NCI-H1930 (cell line): ENCODE data around the gene WDR73.

Experiments used
- DNase-seq, 2 experiments: peaks; one replicate each; lab custom pipeline; 2025; lab: John Stamatoyannopoulos, UW

WDR73 gene

DNA sequence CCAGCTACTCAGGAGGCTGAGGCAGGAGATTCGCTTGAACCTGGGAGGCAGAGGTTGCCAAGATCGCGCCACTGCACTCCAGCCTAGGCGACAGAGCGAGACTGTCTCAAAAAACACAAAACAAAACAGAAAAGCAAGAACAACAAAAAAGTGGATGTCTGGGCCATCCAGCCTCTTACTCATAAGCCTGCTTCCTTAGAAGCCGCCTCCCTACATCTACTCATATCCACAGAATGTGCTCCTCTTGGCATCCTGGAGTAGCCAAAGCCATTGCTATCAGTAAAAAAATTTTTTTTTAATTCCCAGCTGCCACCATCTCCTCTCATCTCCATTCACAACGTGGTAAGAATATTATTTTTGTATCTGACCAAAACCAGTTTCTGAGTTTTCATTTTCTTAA lies 42.5 kb downstream of the WDR73 start:
- DNase-seq = no peak

- no peak for DNase-seq
Measured at GRCh38 chr15:84609818-84610525, 44.1 kb downstream of the WDR73 start.

- DNase-seq = no peak
Measured at GRCh38 chr15:84608707-84609284, 45.3 kb downstream of the WDR73 start.

DNA sequence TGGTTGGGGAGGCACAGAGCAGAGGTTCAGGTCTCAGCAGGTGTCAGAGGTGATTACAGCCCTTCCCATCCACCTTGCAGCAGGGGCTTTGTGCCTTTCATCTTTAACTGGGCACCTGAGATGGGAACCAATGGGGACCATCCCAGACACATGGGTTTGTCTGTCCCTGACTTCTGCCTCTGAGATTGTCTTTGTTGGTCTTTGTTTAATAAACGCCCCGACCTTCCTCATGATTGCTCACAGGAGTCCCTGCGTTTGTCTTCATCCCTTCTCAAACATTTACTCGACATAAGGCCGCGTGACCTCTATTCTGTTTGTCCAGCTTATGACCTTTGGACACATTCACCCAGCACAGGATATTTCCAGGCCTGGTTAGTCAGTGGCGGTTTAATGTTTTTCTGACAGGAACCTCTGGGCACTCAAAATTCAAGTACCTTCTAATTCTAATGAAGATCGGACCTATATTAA lies 47.4 kb downstream of the WDR73 start:
- no peak for DNase-seq

GRCh38 chr15:84605554-84605882 lies 48.6 kb downstream of the WDR73 start:
- no peak for DNase-seq

DNA sequence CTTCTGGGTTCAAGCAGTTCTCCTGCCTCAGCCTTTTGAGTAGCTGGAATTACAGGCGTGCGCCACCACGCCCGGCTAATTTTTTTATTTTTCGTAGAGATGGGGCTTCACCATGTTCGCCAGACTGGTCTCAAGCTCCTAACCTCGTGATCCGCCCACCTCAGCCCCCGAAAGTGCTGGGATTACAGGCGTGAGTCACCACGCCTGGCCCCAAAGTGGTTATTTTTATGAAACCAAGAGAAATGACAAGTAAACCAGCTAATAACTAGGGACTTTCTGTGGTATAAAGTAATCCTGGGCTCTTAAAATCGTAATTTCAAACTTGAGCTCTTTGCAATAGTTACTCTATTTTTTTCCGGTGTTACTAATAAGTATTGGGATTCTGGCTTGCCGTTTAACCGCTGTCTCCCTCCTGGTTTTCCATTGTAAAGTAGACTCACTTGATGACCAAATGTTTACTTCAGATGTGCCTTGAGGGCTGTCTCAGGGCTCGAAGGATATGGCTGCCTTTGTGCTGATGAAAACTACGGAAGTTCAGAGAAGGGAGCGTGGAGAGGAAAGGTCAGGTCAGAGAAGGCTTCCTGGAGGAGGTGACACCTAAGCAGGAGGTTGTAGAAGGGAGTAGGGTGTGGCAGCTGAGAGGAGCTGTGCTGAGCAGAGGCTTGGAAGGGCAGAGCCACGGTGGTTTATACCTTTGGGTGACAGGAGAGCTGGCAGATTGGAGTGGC lies 49.1 kb downstream of the WDR73 start:
- DNase-seq = no peak

- no peak for DNase-seq
Measured at GRCh38 chr15:84603630-84604379, 50.3 kb downstream of the WDR73 start.

- no peak for DNase-seq
Measured at GRCh38 chr15:84601555-84601838, 52.6 kb downstream of the WDR73 start.

DNA sequence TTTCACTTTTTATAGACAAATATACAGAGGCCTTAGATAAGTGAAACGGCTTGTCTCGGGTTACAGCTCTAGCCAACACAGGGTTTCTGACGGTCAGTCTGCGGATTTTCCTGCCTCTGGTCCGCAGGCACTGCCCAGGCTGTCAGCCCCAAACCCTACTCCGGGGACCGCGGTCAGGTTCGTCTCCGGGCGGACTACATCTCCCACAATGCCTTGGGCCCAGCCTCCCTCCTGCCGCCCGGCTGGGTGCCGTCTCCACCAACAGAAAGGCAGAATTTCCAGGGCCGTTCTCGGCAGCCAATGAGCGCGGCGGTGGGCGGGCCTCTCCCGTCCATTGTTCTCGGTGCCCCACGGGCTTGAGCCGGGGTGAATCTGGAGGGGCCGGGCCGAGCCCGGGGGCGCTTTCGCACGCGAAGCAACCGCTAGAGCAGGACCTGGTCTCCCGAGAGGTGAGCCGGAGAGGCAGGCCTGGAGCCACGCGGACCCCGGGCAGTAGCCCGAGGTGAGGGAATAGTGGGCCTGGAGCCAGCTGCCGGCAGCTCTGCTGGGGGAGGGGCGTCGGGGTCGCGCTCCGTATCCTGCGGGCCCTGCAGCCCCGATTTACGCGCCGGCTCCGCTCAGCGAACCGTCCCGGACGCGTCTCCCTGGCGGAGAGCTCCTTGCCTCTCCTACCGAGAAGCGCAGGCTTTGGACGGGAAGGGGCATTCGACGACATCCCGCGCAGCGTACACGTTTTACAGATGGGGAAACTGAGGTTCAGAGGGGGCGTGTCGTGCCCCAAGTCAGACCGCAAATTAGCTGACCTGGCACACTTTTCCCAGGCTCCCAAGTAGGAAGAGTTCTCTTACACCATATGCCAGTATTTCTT lies 53.2 kb downstream of the WDR73 start, which contains the start of gene ZSCAN2:
ZSCAN2 (plus strand) TSS at position 323 of the 868 bp plus-strand sequence. CDS start 2,919 bp downstream, outside the sequence.
- DNase-seq = peak; percentile 83 to 89

GRCh38 chr15:84600331-84600686 lies 53.8 kb downstream of the WDR73 start:
- peak; percentile 6 to 46 for DNase-seq

DNA sequence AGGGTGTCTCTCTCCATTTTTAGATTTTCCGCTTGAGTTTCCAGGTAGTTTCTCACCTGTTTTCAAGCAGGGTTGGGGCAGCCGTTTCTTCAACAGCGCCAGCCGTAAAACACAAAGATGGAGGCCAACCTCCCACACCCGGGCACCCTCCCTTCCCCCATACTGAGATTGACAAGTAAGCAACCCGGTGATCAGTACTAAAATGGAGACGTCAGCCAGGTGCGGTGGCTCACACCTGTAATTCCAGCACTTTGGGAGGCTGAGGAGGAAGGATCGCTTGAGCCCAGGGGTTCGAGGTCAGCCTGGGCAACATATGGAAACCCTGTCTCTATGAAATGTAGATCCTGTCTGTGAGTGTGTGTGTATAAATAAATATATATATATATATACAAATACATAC lies 54.2 kb downstream of the WDR73 start:
- DNase-seq = no peak

DNA sequence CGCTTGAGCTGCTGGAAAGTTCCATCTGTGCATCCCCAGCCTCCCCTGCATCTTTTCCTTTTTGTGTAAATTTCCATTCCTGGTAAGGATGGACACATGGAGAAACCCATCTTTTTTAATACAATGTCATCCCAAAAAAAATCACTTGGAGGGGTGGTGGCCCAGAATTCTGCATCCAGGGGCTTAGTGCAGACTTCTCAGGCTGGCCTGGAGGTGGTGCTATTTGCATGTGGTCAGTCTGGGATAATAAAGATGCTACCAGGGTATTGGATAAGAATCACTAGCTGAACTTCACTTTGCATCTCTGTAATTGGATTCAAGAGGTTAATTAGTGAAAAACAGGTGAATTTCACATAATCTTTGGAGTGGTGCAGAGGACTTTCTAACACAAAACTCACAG lies 55.1 kb downstream of the WDR73 start:
- DNase-seq = peak in 1 of 2 experiments; percentile 17

DNA sequence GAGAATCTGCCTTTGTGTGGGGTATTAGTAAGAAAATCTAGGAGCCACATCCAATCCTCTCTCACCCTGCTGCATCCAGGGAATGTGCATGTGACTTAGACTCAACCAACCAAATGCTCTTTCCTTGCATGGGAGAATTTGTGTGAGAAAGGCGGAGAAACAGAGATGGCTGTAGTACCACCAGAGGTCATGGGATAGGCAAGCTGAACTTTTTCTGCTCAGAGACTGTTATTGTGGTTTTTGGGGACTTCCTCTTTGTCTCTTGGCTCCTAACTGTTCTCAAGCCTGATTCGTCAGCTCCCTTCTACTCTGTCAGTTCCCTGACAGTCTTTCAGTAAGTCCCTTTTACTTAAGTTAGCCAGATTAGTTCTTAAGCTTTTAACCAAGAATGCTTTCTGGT lies 55.8 kb downstream of the WDR73 start:
- DNase-seq = no peak

- DNase-seq = no peak
Measured at GRCh38 chr15:84597296-84597695, 56.8 kb downstream of the WDR73 start.

DNA sequence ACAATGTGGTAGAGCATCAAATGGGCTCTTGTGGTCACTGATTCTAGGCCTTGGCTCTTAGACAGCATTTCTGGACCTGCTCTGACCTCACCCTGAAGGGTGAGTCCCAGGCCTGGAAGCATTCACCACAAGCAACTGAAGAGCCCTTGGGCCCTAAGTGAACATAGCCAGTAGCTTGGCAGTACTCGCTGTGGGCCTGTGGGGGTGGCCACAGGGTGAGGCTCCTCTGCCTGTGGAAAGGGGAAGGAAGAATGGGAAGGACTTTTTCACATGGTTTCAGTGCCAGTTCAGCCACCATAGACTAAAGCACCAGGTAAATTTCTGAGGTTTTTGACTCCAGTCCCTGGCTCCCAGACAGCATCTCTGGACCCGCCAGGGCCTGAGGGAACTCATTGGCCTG lies 58.4 kb downstream of the WDR73 start:
- no peak for DNase-seq

DNA sequence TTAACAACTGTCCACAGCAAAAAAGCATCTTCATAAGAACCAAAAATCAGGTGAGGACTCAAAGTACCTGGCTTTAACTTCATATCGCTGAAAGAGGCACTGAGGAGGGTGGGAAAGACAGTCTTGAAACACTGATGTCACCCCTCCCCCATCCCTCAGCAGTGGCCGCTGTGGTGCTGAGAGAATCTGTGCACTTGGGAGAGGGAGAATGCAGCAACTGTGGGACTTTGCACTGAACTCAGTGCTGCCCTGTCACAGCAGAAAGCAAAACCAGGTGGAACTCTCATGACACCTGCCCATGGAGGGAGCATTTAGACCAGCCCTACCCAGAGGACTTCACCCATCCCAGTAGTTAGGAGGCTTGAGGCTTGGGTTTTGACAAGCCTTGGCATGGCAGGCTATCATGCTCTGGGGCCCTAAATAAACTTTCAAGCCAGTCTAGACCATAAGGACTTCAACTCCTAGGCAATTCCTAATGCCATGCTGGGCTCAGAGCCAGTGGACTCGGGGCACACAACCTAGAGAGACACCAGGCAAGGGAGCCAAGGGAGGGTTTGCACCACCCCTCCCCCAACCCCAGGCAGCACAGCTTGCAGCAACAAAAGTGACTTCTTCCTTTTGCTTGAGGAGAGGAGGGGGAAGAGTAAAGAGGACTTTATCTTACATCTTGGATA lies 59.3 kb downstream of the WDR73 start:
- DNase-seq = no peak

DNA sequence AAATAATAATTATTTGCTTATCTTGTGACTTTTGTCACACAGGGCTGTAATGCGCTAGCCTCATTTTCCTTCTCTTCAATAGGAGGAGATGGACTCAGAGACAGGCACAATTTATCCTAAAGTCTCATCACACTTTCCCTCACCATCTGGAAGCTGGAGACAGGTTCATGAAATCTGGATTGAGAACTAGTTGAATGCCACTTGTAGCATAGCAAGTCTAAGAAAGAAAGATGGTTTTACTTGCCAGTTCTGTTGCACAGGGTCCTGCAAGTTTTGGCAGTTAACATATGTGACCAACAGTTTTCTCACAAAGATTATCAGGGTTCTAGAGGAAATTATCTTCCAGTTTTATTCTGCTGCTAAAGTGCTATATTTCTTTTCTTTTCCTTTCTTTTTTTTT lies 62.3 kb downstream of the WDR73 start:
- no peak for DNase-seq

- no peak for DNase-seq
Measured at GRCh38 chr15:84590406-84590805, 63.7 kb downstream of the WDR73 start.
